Limb (tissue), 2 donors: Measurements from ENCODE around the gene PTK7.
A peak's percentile ranks its signal among the peaks of the same experiment; 100 is the strongest.

Source experiments
- DNase-seq, 2 donors: peaks; one replicate each; pipeline ENCODE4 v3.0.0-alpha.2; 2016; ENCODE audit errors: extremely low spot score in 2 of 2

PTK7 gene

DNA sequence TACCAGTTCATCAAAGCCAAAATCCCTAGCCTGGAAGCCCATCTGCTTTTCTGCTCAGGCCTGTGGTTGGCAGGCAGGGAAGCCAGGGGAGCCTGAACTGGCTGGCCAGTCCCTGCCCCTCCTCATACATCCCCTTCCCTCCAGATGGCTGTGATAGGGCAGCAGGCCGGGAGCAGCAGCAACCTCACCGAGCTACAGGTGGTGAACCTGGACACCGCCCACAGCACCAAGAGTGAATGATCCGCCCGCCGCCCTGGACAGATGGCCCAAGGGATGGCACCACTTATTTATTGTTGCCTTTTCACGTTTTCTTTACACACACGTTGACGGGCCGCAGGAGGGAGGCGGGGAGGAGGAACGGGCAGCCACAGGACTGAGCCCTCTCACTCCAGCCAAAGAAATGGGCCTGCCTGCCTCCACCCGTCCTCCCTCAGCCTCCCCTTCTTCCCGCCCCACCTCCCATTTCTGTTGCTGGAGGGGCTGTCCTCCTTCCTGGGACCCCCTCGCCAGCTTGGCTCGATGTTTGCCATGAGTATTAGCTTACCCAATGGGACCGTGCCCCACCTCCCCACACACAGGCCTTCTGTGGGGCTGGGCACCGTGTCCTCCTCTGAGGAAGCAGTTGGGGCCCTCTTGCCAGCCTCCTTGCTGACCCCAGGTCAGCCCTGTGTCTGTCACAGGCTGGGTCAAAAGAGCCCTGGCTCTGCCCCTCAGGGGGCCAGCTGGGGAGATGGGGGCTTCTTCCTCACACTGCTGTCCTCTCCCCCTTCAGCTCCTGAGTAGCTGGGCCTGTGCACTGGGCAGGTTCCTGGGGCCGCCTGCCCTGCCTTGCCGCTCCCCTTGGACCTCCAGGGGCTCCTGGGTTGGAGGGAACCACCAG, 103.1 kb downstream of the PTK7 start:
- no peak for DNase-seq

DNA sequence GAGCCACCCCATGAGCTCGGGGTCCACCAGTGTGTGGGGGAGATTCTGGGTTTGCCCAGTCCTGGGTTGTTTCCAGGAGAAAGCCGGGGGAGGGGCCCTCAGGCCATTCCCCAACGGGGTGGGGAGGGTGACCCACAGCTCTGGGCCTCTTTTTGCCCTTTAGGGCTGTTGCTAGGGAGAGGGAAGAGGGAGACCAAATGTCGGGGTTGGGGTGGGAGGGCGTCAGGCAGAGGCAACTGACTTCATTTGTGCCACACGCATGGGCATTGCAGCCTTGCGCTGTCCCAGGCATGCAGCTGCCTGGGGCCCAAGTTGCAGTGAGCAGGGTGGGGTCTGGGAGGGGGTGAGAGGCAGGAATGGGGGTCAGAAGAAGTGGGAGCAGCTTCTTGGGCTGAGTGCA, 103.9 kb downstream of the PTK7 start:
- DNase-seq = no peak

DNA sequence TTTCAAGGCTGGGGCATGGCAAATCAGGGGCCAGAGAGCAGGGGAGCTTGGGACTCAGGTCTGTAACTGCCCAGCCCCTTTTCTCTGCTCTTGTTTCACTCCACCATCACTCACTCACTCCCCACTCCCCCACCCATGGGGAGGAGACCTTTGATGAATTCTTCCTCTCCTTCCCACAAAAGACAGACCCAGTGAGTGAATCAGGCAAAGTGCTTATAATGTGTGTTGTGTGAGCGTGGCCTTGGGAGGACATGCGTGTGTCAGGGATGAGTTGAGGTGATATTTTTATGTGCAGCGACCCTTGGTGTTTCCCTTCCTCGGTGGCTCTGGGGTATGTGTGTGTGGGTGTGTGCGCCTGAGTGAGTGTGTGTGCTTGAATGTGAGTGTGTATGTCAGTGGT, 104.9 kb downstream of the PTK7 start:
- DNase-seq = no peak

DNA sequence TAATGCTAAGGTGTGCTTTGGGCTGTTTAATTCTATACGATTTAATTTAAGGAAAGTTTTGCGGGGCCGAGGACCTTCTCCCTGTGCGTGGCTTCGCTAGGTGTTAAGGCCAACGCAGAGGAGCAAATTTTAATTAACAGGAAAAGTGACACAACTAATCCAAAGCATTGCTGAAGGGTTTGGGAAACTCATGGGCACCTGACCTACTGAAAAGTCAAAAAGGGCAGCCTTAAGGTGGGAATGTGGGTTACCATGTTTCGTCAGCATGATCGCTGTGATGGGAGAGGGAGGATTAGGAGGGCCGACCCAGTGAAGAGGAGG, 105.5 kb downstream of the PTK7 start:
- DNase-seq = no peak

DNA sequence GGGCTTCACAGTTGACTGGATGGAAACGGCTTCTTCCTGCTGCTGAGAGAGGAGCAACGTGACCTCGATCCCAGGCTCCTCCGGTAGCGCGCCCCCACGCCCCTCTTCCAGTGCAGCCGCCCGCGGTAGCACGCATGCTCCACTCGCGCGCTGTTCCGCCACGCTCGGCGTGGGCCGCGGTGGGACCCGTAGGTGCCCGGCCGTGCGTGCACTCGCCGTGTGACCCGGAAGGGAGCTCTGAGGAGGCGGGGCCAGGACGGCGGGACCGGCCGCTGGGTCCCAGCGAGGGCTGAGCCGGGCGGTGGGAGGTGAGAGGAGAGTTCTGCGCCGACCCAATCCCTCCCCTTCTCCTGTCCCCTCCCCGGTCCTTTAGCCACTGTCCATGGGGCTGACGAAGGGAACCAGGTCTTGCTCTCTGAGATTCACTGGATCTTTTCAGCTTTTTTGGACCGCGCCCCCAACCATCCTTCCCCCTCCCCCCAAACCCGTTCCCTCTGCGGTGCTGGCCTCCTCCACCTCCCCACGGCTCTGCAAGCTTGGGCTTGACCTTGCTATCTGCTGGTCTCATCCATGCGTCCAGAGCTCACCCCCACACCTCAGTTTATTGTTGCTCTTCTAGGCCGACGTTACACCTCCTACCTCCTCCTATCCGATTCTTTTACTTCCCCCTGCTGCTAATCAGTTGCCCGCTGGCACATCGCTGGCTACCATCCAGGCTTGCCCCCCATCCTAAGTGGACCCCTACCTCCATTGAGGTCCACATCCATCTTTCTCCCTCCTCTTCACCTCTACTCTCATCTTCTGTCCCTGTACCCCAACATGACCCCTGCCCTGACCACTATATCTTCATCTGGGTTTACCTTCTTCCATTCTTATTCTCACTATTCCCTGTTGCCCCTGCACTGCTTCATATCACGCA, 106.1 kb downstream of the PTK7 start, which contains the start of gene CUL9:
Gene CUL9 (plus strand): TSS at position 255 of the 919 bp plus-strand sequence. CDS start 2,115 bp downstream, outside the sequence.
- peak; percentile 76 to 88 for DNase-seq

DNA sequence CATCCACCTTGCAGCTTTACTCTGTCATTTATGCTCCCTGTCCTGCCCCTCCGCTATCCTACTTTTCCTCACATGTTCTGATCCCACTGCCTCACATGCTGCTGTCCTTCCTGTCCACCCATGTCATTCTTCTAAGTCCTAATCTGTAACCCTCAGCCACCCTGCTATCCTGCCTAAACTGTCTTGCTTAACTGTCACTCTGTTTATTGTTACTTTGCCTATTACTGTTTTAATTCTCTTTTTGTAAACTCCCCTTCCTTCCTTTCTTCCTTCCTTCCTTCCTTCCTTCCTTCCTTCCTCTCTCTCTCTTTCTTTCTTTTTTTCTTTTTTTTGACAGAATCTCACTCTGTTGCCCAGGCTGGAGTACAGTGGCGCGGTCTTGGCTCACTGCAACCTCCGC, 107.3 kb downstream of the PTK7 start:
- no peak for DNase-seq

DNA sequence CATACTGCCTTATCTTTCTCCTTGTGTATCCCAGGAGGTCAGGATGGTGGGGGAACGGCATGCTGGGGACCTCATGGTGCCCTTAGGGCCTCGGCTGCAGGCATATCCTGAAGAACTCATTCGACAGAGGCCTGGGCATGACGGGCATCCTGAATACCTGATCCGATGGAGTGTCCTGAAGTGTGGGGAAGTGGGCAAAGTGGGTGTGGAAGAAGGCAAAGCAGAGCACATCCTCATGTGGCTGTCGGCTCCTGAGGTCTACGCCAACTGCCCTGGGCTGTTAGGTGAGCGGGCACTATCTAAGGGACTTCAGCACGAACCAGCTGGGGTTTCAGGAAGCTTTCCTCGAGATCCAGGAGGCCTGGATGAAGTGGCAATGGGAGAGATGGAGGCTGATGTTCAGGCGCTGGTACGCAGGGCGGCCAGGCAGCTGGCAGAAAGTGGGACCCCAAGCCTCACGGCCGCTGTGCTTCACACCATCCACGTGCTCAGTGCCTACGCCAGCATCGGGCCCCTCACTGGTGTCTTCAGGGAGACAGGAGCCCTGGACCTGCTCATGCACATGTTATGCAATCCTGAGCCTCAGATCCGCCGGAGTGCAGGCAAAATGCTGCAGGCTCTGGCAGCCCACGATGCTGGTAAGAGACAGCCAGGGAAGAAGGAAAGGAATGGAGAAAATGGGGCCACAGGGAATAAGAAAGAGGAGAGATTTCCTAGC, 108.3 kb downstream of the PTK7 start:
- no peak for DNase-seq

DNA sequence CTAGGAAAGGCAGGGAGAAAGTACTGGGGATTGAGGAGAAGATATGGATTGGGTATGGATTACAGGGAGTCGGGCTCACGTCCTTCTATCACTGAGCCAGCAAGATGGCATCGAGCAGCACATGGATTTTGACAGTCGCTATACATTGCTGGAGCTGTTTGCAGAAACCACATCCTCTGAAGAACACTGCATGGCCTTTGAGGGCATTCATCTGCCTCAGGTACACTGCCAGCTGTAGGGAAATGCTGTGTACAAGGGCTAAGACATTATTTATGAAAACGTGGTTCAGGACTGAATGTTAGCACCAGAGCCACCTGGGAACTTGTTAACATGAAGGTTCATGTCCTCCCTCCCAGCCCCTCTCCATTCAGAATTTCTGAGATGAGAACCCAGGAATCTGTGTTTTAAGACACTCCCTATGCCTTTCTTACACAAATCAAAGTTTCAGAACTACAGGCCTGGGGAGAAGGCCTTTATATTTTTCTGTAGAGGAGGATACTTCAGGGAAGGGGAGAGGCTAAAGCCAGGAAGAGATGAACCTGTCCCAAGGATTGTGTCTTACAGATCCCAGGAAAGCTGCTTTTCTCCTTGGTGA, 109.4 kb downstream of the PTK7 start:
- no peak for DNase-seq

DNA sequence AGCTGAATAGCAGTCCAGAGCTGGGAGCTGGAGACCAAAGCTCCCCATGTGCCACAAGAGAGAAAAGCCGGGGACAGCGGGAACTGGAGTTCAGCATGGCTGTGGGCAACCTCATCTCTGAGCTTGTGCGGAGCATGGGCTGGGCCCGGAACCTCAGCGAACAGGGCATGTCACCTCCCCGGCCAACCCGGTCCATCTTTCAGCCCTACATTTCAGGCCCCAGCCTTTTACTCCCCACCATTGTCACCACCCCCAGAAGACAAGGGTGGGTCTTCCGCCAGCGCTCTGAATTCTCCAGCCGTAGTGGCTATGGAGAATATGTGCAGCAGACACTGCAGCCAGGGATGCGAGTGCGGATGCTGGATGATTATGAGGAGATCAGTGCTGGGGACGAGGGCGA, 109.9 kb downstream of the PTK7 start:
- no peak for DNase-seq

DNA sequence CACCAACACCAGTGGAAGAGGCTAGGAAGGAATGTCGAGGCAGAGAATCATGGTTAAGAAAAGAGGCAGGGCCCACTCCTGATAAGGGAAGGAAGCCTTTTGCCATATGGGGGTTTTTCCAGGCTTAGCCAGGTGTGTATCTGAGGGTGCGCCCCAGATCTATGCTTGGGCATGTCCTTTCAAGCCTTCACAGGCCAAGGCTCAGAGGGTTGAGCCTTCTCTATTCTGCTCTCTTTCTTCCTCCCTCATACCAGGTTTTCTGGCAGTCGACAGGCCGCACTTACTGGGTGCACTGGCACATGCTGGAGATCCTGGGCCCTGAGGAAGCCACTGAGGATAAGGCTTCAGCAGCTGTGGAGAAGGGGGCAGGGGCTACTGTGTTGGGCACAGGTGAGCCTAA, 110.6 kb downstream of the PTK7 start:
- DNase-seq = no peak

DNA sequence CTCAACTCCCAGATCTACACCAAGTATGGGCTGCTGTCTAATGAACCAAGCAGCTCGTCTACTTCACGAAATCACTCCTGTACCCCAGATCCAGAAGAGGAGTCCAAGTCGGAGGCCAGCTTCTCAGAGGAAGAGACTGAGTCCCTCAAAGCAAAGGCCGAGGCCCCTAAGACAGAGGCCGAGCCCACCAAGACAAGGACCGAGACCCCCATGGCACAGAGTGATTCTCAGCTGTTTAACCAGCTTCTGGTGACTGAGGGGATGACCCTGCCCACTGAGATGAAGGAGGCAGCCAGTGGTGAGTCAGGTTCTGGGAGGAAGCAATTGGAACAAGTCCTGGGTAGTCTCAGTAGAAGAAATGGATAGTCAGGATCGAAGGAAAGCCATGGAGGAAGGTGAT, 111.7 kb downstream of the PTK7 start:
- no peak for DNase-seq

DNA sequence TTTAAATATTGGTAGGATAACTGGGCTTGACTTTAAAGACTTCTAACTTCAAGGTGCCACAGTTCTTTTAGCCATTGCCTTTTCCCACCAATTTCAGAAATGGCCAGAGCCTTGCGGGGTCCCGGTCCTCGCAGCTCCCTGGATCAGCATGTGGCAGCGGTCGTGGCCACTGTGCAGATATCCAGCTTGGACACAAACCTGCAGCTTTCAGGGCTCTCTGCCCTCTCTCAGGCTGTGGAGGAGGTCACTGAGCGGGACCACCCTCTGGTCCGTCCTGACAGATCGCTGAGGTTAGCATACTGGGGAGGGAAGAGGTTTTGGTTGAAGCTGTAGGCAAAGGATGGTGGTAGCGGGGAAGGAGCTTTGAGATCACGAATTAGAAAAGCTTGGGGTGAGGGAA, 112.3 kb downstream of the PTK7 start:
- no peak for DNase-seq

DNA sequence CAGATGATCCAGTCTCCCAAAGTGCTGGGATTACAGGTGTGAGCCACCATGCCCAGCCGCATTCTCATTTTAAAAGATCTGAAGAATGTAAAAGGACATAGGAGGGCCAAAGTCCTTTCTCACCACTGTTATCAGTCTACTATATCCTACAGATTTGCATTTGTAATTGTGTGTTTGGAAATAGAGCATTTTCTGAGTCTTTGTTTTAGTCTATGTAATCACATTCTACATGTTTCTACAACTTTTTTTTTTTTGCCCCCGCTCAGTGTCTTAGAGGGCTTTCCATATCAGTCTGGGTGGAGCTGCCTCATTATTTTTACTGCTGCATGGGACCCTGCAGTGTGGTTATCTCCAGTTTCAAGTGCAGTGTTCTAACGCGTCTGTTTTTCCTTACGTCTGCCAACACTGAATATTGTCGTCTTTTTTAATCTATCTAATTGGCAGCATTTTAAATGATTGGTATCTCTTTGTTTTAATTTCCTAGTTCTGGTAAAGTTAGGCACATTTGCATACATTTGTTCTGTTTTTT, 113.7 kb downstream of the PTK7 start:
- DNase-seq = no peak

DNA sequence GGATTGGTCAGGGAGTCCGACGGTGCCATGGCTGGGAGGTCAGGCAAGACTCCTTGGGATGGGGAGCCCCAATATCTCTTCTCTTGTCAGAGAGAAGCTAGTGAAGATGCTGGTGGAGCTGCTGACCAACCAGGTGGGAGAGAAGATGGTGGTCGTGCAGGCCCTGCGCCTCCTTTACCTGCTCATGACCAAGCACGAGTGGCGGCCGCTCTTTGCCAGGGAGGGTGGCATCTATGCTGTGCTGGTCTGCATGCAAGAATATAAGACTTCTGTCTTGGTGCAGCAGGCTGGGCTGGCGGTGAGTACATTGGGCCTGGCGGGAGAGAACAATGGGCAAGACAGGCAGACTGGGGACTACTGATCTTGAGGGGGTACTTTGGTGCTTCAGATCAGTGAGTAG, 116.8 kb downstream of the PTK7 start:
- DNase-seq = no peak

DNA sequence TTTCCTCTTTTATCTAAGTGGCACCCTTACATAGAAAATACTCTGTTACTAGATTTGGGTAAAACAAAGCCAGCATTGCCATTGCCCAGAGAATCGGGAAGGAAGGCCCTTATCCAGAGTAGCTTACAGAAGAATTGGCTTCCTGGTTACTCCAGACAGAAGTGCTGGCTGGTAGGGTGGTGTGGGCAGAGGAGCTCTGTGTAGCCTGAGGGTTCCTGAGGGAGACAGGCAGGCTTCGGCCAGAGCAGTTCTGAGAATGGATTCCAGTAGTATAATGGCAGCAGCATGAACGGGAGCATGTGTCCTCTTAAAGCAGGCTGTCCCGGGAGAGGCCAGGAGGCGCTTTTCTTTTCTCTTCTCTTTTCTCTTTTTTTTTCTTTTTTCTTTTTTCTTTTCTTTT, 117.8 kb downstream of the PTK7 start:
- no peak for DNase-seq

DNA sequence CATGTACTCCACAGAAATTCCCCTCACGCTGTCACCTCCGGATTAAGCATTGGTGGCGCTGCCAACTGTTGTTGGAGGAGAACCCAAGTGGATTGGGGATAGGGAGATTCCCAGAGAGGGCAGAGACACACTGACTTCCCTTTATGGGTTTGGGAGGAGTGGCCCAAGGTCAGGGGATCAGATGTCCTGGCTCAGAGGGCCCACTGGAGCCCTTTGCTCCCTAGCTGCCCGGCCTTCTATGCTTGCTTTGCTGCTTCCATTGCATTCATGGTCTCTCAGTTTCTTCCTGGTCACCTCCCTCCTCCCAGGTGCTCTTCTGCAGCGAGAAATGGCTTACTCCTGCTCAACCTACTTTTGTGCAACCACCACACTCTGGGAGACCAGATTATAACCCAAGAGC, 120.2 kb downstream of the PTK7 start:
- no peak for DNase-seq

DNA sequence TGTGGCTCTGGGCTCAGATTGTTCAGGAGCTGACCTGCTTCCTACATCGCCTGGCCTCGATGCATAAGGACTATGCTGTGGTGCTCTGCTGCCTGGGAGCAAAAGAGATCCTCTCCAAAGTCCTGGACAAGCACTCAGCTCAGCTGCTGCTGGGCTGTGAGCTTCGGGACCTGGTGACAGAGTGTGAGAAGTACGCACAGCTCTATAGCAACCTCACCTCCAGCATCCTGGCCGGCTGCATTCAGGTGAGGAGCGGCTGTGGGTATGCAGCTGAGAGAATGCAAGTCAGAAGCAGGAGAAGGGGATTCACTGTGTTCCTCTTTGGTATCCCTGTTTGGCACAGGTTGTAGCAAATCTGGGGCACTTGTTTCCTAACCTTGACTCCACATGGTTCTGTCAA, 123.8 kb downstream of the PTK7 start:
- no peak for DNase-seq

DNA sequence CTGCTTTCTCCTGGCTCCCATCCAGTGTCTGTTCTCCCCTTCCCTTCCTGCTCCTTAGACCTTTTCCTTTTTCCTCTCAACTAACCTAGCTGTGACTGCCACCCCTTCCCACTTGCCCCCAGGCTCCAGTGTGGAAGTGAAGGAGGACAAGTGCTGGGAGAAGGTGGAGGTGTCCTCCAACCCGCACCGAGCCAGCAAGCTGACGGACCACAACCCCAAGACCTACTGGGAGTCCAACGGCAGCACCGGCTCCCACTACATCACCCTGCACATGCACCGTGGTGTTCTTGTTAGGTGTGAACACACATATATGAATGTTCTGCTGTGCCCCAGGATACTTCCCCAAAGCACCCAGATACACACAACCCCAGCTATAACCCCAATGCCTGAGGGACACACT, 124.4 kb downstream of the PTK7 start:
- no peak for DNase-seq

DNA sequence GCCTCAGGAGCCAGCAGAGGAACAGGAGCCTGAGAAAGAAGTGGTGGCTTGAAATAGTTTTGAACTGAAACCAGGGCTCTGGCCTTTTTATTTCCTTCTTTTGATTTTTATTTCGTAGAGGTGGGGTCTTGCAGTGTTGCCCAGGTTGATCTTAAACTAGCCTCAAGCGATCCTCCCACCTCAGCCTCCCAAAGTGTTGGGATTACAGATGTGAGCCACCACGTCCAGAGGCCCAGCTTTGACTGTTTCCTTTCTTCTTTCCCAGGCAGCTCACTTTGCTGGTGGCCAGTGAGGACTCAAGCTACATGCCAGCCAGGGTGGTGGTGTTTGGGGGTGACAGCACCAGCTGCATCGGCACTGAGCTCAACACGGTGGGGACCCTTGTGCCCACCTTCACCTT, 126.3 kb downstream of the PTK7 start:
- DNase-seq = no peak

DNA sequence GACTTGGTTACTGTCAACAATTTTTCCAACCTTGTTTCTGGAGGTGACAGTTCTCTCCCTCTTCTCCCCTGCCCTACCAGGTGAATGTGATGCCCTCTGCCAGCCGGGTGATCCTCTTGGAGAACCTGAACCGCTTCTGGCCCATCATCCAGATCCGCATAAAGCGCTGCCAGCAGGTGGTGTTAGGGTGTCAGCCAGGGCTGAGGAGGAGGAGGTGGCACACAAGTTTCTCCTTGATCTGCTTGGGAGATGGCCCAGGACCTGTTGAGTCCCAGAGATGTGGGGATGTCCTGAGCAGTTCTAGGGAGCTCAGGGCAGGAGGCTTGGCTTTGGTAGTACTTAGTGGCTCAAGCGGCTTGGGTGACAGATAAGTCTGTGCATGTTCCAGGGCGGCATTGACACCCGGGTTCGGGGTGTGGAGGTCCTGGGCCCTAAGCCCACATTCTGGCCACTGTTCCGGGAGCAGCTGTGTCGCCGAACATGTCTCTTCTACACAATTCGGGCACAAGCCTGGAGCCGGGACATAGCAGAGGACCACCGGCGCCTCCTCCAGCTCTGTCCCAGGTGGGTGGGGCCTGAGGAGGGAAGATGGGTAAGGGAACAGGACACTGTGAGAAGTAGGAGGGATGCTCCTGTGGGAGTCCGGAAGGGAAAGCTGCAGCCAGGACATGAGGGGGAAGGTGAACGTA, 127.1 kb downstream of the PTK7 start:
- DNase-seq = no peak

DNA sequence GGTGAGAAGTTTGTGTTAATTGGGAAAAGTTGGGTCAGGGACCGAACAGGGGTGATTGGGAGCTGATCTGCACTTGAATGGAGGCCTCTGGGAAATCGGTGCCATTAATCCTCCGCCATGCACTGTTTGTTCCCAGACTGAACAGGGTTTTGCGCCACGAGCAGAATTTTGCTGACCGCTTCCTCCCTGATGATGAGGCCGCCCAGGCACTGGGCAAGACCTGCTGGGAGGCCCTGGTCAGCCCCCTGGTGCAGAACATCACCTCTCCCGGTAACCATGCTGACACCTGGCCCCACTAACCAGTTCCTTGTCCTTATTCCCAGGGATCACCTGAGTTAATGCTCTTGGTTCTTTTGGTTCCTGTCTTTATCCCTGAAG, 127.6 kb downstream of the PTK7 start:
- DNase-seq = no peak
